Lung (tissue), 12 donors: ENCODE measurements around the gene INAFM2. TPM values are rescaled to one million over a fixed set of nuclear protein-coding genes. Genes with fewer than 3 reads are reported as not detected.

Source experiments
- ATAC-seq: fragments of 200-7000 bp; cut with Tn5 transposase; one replicate; pipeline ENCODE4 v1.9.1; 2020; ENCODE audit warnings: moderate number of reproducible peaks; ENCODE audit not compliant: insufficient read depth, low FRiP score
- DNase-seq, 3 donors: peaks; one replicate each; pipeline ENCODE4 v3.0.0-alpha.2; 2013 to 2017
- H3K27ac ChIP-seq, 2 donors: one replicate each; pipeline ENCODE4 v1.5.1; 2013; ENCODE audit warnings: mild to moderate bottlenecking in 2 of 2, moderate library complexity in 2 of 2, control low read depth in 1 of 2, inconsistent platforms in 1 of 2, low read depth in 1 of 2, low read length in 1 of 2
- H3K27me3 ChIP-seq, 3 donors: one replicate each; pipeline ENCODE4 v1.5.1; 2013; ENCODE audit warnings: low read length in 2 of 3; ENCODE audit not compliant: control insufficient read depth in 3 of 3, insufficient read depth in 3 of 3
- H3K36me3 ChIP-seq, 4 donors: one replicate each; pipeline ENCODE4 v1.5.1; 2013; ENCODE audit warnings: low read length in 4 of 4, mild to moderate bottlenecking in 1 of 4, moderate library complexity in 1 of 4; ENCODE audit not compliant: control insufficient read depth in 4 of 4, insufficient read depth in 4 of 4
- H3K4me1 ChIP-seq, 5 donors: one replicate each; pipeline ENCODE4 v1.5.1; 2013; ENCODE audit warnings: low read length in 5 of 5, mild to moderate bottlenecking in 2 of 5, moderate library complexity in 1 of 5; ENCODE audit not compliant: control insufficient read depth in 5 of 5, insufficient read depth in 5 of 5
- H3K4me3 ChIP-seq: one replicate; pipeline ENCODE4 v1.5.1; 2013; ENCODE audit warnings: mild to moderate bottlenecking, control low read depth, moderate library complexity
- H3K9ac ChIP-seq, 2 donors: one replicate each; pipeline ENCODE4 v1.5.1; 2013; ENCODE audit warnings: low read length in 2 of 2, control low read depth in 1 of 2; ENCODE audit not compliant: insufficient read depth in 1 of 2
- H3K9me3 ChIP-seq, 4 donors: one replicate each; pipeline ENCODE4 v1.5.1; 2013; ENCODE audit warnings: low read length in 3 of 4, mild to moderate bottlenecking in 1 of 4, moderate library complexity in 1 of 4; ENCODE audit not compliant: control insufficient read depth in 4 of 4, insufficient read depth in 3 of 4
- CTCF ChIP-seq: IDR thresholded peaks from 2 replicates; pipeline ENCODE4 v1.5.1; 2012; ENCODE audit warnings: mild to moderate bottlenecking; ENCODE audit errors: control extremely low read depth, extremely low read depth
- WGBS, 2 donors: extraction: QIAGEN DNeasy Blood & Tissue Kit; methylation state at CpG; one replicate each; pipeline ENCODE4 v1.1.7; 2013; 5-methylcytosine and 5-hydroxymethylcytosine counted together
- polyA plus RNA-seq, 2 donors: library from polyadenylated mRNA; stranded (reverse); fragments of 200-250 nt; gene quantifications; one replicate each; pipeline ENCODE4 v1.2.1, GENCODE V29; 2013
- total RNA-seq, 2 donors: library from RNA; depleted of rRNA in 1 of 2; stranded (reverse); fragments of >200 nt in 1 of 2; gene quantifications; one replicate each; pipeline ENCODE4 v1.2.1, GENCODE V29; 2014 to 2021
- donor health status: control.
- donor health status: control.
- donor health status: Bipolar disorder and iron deficiency.
- donor health status: healthy.
- donor health status: DM: yes; HTN: yes; CAD: no.

Gene INAFM2
- total and polyA plus RNA-seq, 4 donors, result 12.8 to 31.1 (median 19.0) TPM

DNA sequence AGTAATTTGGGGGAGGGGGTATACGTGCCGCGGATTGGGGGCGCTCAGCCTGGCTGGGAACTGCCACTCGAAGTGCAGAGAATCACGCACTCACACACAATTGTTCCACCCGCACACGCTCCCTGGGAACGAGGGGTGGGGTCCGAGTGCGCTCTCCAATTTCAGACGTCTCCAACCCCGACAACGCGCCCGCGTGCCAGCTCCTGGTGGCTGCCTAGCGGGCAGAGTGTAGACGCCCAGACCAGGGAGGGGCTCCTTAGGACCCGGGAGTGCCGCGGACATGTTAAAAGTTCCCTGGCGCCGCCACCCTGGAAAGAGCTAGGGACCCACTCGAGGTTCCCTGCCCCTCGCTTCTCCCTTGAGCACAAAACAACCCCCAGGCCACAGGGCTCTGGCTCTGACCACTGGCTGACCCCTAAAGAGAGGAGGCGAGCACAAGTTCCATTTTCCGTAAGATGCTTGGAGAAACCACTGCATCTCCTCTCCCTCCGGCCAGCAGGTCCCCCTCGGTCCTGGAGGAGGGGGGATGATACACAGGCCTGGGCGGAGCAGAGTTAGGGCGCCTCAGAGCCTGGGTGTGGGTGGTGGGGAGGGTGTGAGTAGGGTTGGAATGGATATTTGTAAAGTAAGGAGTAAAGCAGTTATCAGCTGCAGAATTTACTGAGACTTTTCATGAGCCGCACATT, 39.7 kb upstream of the INAFM2 start:
- Histone ChIP-seq H3K9ac (no peak overlapping the region), H3K27ac (no peak overlapping the region), H3K4me1 (peaks cover 0 to 39% (median 12%) of the 10 kb centered on the region in 5 donors), H3K36me3 (peaks cover 0 to 4% (median 1%) of the 10 kb centered on the region in 4 donors), H3K9me3 (no peaks in the 10 kb centered on the region), H3K4me3 (no peak overlapping the region), H3K27me3 (peaks cover 3 to 47% (median 36%) of the 10 kb centered on the region in 3 donors)
- ATAC-seq (no peak), DNase-seq (peak in 1 of 3 donors; percentile 28)
- WGBS, 2 donors, result 28 to 32% methylated on average over 33 of the region's 33 CpGs
- TF ChIP-seq CTCF, result no peak

DNA sequence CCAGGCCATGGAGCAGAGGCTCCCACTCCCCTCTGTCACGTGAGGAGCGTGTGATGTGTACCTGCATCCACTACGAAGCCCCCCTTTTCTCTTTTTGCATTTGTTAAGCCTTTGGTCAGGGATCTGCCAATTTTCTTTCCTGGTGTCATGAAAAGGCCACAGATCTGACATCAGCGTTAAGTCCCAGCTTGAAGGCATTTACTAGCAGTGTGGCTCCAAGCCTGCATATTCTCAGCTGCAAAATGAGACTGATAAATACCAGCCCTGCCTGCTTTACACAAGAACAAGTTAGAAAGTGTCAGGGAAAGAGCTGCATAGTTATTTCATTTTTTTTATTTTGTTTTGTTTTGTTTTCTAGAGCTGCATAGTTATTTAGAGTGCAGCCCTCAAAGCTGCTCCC, 38.3 kb upstream of the INAFM2 start:
- Histone ChIP-seq H3K9ac (no peak overlapping the region), H3K27me3 (peaks cover 3 to 36% (median 24%) of the 10 kb centered on the region in 3 donors), H3K4me1 (peaks cover 0 to 36% (median 11%) of the 10 kb centered on the region in 5 donors), H3K27ac (no peak overlapping the region), H3K9me3 (no peaks in the 10 kb centered on the region), H3K4me3 (no peak overlapping the region), H3K36me3 (peaks cover 0 to 4% (median 1%) of the 10 kb centered on the region in 4 donors)
- peak; percentile 81 to 95 (median 93) for DNase-seq
- TF ChIP-seq CTCF, result no peak
- 79 to 91% methylated on average over 4 of the region's 4 CpGs for WGBS, 2 donors
- ATAC-seq, result no peak

DNA sequence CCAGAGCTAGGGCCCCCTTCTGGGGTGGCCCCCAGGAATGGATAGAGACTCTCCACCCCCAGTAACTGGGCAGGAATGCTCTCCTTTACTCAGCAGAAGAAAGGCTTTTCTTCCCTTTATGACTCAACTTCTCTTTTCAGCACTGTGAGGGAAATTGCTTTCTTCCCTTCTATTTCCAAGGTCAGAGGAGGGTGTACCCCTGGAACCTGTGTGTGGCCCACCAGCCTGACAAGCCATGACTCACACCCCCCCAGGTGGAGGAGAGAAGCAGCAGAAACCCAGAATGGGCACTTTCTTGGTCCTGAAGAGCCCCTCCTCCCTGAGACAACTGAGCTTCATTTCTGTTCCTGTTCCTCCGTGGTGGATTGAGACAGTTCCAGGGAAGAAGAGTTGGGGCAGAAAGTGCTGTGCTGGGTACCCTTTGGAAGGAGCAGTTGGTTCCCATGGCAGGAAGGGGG, 37.9 kb upstream of the INAFM2 start:
- Histone ChIP-seq H3K4me3 (no peak overlapping the region), H3K4me1 (peaks cover 0 to 41% (median 11%) of the 10 kb centered on the region in 5 donors), H3K27ac (no peak overlapping the region), H3K36me3 (peaks cover 0 to 5% (median 1%) of the 10 kb centered on the region in 4 donors), H3K9ac (no peak overlapping the region), H3K27me3 (peaks cover 3 to 31% (median 19%) of the 10 kb centered on the region in 3 donors), H3K9me3 (no peaks in the 10 kb centered on the region)
- ATAC-seq (no peak), DNase-seq (no peak)
- whole genome bisulfite sequencing, 2 donors, result 12 to 28% methylated on average over 1 of the region's 1 CpG
- TF ChIP-seq CTCF, result no peak
